HepG2 (cell line): ENCODE data around the gene VAC14. TPM values are rescaled to one million over a fixed set of nuclear protein-coding genes. Genes with fewer than 3 reads are reported as not detected.

Source experiments
- CBFB ChIP-seq: sonication (generic); formaldehyde crosslinking; IDR thresholded peaks from 2 replicates; pipeline ENCODE4 v1.4.0; 2020; ENCODE audit warnings: missing genetic modification reagents
- E2F1 ChIP-seq: sonication (generic); formaldehyde crosslinking; IDR thresholded peaks from 2 replicates; pipeline ENCODE4 v1.5.0; 2020; ENCODE audit warnings: missing genetic modification reagents
- EEA1 ChIP-seq: sonication (generic); formaldehyde crosslinking; IDR thresholded peaks from 2 replicates; pipeline ENCODE4 v1.5.1; 2020; ENCODE audit warnings: mild to moderate bottlenecking, missing genetic modification reagents, borderline replicate concordance
- KLF12 ChIP-seq: sonication (generic); formaldehyde crosslinking; IDR thresholded peaks from 2 replicates; pipeline ENCODE4 v1.4.0; 2020; ENCODE audit warnings: missing genetic modification reagents, borderline replicate concordance
- LCORL ChIP-seq, 2 experiments: fragments of 450-650 bp in 1 of 2; sonication (generic) in 1 of 2; formaldehyde crosslinking in 1 of 2; IDR thresholded peaks; 2 replicates each; pipeline versions ENCODE4 v1.5.0 to v1.6.1; 2017 to 2020; ENCODE audit warnings: antibody characterized with exemption in 1 of 2, missing genetic modification reagents in 1 of 2
- MATR3 ChIP-seq: sonication (generic); formaldehyde crosslinking; IDR thresholded peaks from 2 replicates; pipeline ENCODE4 v1.4.0; 2020; ENCODE audit warnings: missing genetic modification reagents
- RBAK ChIP-seq: sonication (generic); formaldehyde crosslinking; IDR thresholded peaks from 2 replicates; pipeline ENCODE4 v1.5.1; 2020; ENCODE audit warnings: mild to moderate bottlenecking, missing genetic modification reagents
- SMAD1 ChIP-seq: sonication (generic); formaldehyde crosslinking; IDR thresholded peaks from 2 replicates; pipeline ENCODE4 v1.4.0; 2020; ENCODE audit warnings: missing genetic modification reagents, low read depth, mild to moderate bottlenecking, borderline replicate concordance
- ZNF20 ChIP-seq: sonication (generic); formaldehyde crosslinking; IDR thresholded peaks from 2 replicates; pipeline ENCODE4 v1.4.0; 2020; ENCODE audit warnings: mild to moderate bottlenecking, moderate library complexity, missing genetic modification reagents
- ZNF407 ChIP-seq: sonication (generic); formaldehyde crosslinking; IDR thresholded peaks from one replicate; pipeline ENCODE4 v1.5.1; 2020; ENCODE audit warnings: mild to moderate bottlenecking, missing genetic modification reagents; ENCODE audit errors: not compliant biosample characterization
- ZNF569 ChIP-seq: sonication (generic); formaldehyde crosslinking; IDR thresholded peaks from 2 replicates; pipeline ENCODE4 v1.5.0; 2020; ENCODE audit warnings: mild to moderate bottlenecking, missing genetic modification reagents, moderate library complexity, borderline replicate concordance
- ZNF652 ChIP-seq: IDR thresholded peaks from 2 replicates; pipeline ENCODE4 v1.6.1; 2016; ENCODE audit warnings: low read depth, borderline replicate concordance
- ZSCAN31 ChIP-seq: sonication (generic); formaldehyde crosslinking; IDR thresholded peaks from 2 replicates; pipeline ENCODE4 v1.5.0; 2020; ENCODE audit warnings: low read depth, mild to moderate bottlenecking, missing genetic modification reagents
- polyA plus RNA-seq, 8 experiments: library from polyadenylated mRNA; depleted of rRNA in 3 of 8; stranded (reverse) in 7 of 8; unstranded in 1 of 8; fragments of >200 nt; fragmentation: Illumina TruSeq in 4 of 8; extraction: Trizol in 4 of 8; gene quantifications; 2 replicates each; pipeline versions ENCODE4 v1.2.1 to v1.2.3, GENCODE V29; 2011 to 2016; ENCODE audit warnings: low read depth in 4 of 8, missing spikeins in 1 of 8, mixed read lengths in 1 of 8; ENCODE audit not compliant: insufficient read depth in 1 of 8
- total RNA-seq, 5 experiments: library from RNA; depleted of rRNA; stranded (reverse); fragments of >200 nt; fragmentation: Illumina TruSeq; extraction: Trizol; gene quantifications; 2 replicates each; pipeline ENCODE4 v1.2.3, GENCODE V29; 2016; ENCODE audit warnings: low read depth in 1 of 5

Gene VAC14
- total and polyA plus RNA-seq, 2 of the 13 experiments (the other 11 are each of a cell fraction or from before 2014, with no cell fraction given) = 23.5 to 24.6 TPM

- TF ChIP-seq ZNF407 (CRISPR knock-in tag) (no peak), CBFB (CRISPR knock-in tag) (0 out of 2 replicates have a peak, but pooled peaks have one; percentile 33), KLF12 (0 out of 2 replicates have a peak, but pooled peaks have one; percentile 19), EEA1 (no peak), ZSCAN31 (CRISPR knock-in tag) (no peak), MATR3 (CRISPR knock-in tag) (no peak), ZNF20 (no peak), ZNF652 (CRISPR knock-in tag) (no peak), E2F1 (CRISPR knock-in tag) (no peak), RBAK (CRISPR knock-in tag) (no peak), LCORL (IDR thresholded peaks at IDR 0.05) (no peak), LCORL (CRISPR knock-in tag; IDR thresholded peaks at IDR 0.05) (no peak), ZNF569 (CRISPR knock-in tag) (no peak), SMAD1 (CRISPR knock-in tag) (no peak)
Measured at GRCh38 chr16:70653809-70654771, 146.9 kb downstream of the VAC14 start (continued).
